Measurements from ENCODE around the gene GALNT2.

The GALNT2 gene

GRCh38 chr1:230050973-230051735, 15.9 kb upstream of the GALNT2 start:
- no peak overlapping the region for H3K4me3 ChIP-seq (ENCODE audit: low read depth, low read length)
- no peak for DNase-seq (ENCODE audit: low read depth)
- TF ChIP-seq CTCF (conservative IDR thresholded peaks at IDR 0.05; ENCODE audit: low read depth, low read length), result no peak

- DNase-seq (ENCODE audit: low read depth), result no peak
- no peak overlapping the region for H3K4me3 ChIP-seq (ENCODE audit: low read depth, low read length)
- no peak for TF ChIP-seq CTCF (conservative IDR thresholded peaks at IDR 0.05; ENCODE audit: low read depth, low read length)
These were observed 15.0 kb upstream of the GALNT2 start for GRCh38 chr1:230052018-230052417.

GRCh38 chr1:230052665-230053064, 14.4 kb upstream of the GALNT2 start:
- DNase-seq (ENCODE audit: low read depth), result no peak
- no peak for TF ChIP-seq CTCF (conservative IDR thresholded peaks at IDR 0.05; ENCODE audit: low read depth, low read length)
- H3K4me3 ChIP-seq (ENCODE audit: low read depth, low read length), result no peak overlapping the region

- no peak for TF ChIP-seq CTCF (conservative IDR thresholded peaks at IDR 0.05; ENCODE audit: low read depth, low read length)
- DNase-seq (ENCODE audit: low read depth), result no peak
- H3K4me3 ChIP-seq (ENCODE audit: low read depth, low read length), result no peak overlapping the region
These were observed 12.8 kb upstream of the GALNT2 start for GRCh38 chr1:230054092-230054749.

- no peak for TF ChIP-seq CTCF (conservative IDR thresholded peaks at IDR 0.05; ENCODE audit: low read depth, low read length)
These were observed 10.9 kb upstream of the GALNT2 start for GRCh38 chr1:230056098-230056497.

GRCh38 chr1:230057100-230057499, 9.9 kb upstream of the GALNT2 start:
- H3K4me3 ChIP-seq (ENCODE audit: low read depth, low read length), result no peak overlapping the region
- TF ChIP-seq CTCF (conservative IDR thresholded peaks at IDR 0.05; ENCODE audit: low read depth, low read length), result no peak
- DNase-seq (ENCODE audit: low read depth), result no peak

More at GRCh38 chr1:230056098-230056497, 10.9 kb upstream of the GALNT2 start:
- DNase-seq (ENCODE audit: low read depth), result no peak
- H3K4me3 ChIP-seq (ENCODE audit: low read depth, low read length), result no peak overlapping the region
